Testis (tissue), 2 donors: ENCODE results near the gene HECTD4.

Experiments
- CTCF ChIP-seq, 3 experiments: fragments of 450-650 bp in 2 of 3; fragments of 200-600 bp in 1 of 3; sonication (generic) in 1 of 3; IDR thresholded peaks; one replicate each; pipeline ENCODE4 v1.5.1; 2016 to 2019; ENCODE audit warnings: antibody characterized with exemption in 3 of 3, mild to moderate bottlenecking in 2 of 3, moderate library complexity in 1 of 3
- POLR2A ChIP-seq: fragments of 450-650 bp; IDR thresholded peaks from one replicate; pipeline ENCODE4 v1.6.1; 2017; ENCODE audit warnings: antibody characterized with exemption, mild to moderate bottlenecking, moderate library complexity

DNA sequence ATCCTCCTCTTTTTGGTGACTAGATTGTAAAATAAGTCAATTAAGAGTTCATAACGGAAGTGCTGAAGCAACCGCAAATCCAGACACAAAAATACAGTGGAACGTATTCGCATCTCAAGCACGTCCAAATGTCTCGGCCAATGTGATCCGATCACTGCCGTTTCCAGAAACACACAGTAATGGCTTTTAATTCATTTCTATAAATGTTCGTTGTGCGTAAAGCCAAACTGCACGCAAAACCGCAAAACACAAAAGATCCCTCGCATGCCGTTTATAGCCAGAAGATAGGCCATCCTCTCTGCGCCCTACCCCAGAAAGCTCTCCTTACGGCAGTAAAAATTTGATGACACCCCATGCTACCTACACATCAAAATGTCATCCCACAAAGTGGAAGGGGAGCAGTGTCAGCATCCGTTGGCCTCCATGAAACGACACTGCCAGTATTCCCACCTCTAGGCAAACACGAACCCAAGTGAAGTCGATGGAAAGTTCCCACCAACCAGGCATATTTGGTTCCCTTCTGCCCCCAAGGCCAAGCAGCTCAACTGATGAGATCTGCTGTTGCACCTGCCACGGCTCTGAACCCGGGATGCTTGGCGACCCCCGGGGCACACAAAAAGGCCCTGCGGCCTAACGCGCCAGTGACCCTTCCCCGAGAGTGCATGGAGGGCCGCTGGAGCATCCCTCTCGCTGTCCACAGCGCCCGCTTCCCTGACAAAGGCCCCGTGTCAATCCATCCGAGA, 1.4 kb downstream of the HECTD4 start:
- TF ChIP-seq CTCF (IDR thresholded peaks at IDR 0.05): no peak
- no peak for TF ChIP-seq POLR2A
